RPMI7951 (cell line): ENCODE data around the gene INPP5B. TPM values are rescaled to one million over a fixed set of nuclear protein-coding genes. Genes with fewer than 3 reads are reported as not detected.
"Not testable (repeated sequence)": the region's sequence is repeated elsewhere in the genome, so short reads cannot be mapped to it uniquely, and the experiment has no call there.

Source experiments
- DNase-seq: peaks from one replicate; pipeline ENCODE4 v3.0.0-alpha.2; 2012; ENCODE audit warnings: low read depth
- total RNA-seq: library from RNA; depleted of rRNA; stranded (reverse); fragments of >200 nt; shearing (Covaris generic); gene quantifications from 2 replicates; pipeline ENCODE4 v1.2.3, GENCODE V29; 2014

INPP5B gene
- total RNA-seq, 1 experiment from 2014 or later, result 14.1 TPM

DNA sequence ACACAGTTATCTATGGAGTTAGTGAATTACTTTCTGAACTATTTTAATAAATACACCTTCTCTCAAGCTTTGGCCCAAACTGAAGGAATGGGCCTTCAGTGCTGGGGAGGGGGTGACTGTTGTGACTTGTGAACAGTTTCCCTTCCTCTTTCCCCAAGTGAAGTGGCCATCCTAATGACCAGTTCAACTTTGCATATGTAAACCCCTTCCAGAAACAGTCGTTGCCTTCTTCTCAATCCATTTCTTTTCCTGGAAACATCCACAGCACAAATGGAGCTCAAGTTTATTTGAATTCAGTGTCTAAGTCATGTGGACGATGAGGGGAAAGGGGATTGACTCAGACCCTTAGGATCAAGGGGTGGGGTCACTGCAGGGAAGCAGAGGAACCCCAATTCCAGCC is 1.3 kb upstream of the INPP5B start:
- DNase-seq, result no peak

DNA sequence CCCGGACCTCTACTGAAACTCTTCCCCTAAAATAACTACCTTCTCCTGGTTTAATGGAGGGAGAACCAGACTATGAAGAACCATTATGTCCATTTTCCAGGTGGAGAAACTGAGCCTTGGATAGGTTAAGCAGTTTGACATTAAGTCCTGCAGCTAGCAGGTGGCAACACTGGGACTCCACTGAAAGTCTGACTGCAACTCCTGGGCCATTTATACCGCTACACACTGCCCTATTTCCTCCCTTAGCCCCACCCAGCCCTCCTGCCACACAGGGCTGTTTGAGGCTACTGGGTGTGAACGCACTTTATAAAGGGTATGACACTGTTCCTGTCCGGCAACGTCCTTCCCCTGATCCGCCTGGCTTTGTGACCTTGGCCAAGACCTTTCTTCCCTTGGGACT is 511 bp upstream of the INPP5B start:
- DNase-seq, result no peak

DNA sequence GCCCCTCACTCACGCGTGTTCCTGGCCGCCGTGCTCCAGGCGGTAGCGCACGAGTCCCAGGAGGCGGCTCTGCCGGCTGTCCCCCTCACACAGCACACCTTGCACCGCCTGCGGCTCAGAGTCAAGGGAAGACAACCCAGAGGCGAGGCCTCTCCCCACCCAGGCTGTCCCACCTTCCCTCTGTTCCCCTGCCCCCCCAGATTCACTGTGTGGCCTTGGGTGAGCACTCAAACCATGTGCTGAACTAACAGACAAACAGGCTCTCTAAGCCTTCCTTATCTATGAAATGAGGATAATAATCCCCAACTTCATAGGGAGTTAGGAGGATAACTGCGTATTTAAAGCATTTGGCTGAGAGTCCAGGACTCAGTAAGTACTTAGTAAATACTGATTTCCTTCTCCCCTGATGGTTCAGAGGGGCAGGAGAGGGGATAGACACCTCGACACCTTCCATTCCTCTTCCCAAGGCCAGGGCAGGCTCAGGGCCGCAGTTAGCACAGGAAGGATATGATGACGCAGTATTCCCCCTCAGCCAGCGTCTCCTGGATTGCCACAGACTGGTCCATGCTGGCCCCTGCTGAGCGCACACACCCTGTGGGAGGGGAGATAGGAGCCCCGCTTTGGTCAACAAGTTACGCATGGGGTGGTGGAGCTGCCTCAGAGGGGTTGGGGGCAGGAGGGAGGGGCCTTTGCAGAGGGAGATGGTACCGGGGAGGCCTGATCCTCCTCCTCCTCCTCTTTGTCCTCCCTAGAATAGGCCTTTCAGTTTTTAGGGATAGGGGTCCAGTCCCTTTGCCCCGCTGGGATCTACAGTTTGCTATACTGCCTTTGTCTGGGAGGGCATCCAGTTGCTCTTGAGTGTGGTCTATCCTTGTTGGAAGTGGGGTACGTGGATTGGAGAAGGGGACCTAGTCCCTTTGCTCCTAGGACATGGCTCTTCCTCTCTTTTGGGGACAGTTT is 830 bp downstream of the INPP5B start:
- DNase-seq, result peak; percentile 60

DNA sequence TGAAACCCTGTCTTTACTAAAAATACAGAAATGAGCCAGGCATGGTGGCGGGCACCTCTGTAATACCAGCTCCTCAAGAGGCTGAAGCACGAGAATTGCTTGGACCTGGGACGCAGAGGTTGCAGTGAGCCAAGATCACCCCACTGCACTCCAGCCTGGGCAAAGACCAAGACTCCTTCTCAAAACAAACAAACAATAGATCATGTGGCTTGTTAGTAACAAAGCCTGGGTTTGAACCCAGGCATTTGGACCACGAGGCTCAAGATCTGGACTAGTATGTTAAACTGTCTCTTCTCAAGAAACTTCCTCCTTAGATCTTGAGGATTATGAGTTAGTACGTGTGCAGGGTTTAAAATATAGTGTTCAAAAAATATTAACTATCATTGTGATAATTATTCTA is 1.6 kb downstream of the INPP5B start:
- DNase-seq, result no peak

DNA sequence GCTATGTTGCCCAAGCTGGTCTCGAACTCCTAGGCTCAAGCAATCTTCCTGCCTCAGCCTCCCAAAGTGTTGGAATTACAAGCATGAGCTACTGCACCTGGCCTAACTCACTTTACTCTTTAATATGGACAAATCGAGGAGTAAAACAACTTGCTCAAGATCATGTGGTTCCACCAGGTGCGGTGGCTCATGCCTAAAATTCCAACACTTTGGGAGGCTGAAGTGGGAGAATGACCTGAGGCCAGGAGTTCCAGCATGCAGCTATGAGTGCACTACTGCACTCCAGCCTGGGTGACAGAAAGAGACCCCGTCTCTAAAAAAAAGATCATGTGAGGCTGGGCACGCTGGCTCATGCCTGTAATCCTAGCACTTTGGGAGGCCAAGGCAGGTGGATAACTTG is 2.0 kb downstream of the INPP5B start:
- no peak for DNase-seq

DNA sequence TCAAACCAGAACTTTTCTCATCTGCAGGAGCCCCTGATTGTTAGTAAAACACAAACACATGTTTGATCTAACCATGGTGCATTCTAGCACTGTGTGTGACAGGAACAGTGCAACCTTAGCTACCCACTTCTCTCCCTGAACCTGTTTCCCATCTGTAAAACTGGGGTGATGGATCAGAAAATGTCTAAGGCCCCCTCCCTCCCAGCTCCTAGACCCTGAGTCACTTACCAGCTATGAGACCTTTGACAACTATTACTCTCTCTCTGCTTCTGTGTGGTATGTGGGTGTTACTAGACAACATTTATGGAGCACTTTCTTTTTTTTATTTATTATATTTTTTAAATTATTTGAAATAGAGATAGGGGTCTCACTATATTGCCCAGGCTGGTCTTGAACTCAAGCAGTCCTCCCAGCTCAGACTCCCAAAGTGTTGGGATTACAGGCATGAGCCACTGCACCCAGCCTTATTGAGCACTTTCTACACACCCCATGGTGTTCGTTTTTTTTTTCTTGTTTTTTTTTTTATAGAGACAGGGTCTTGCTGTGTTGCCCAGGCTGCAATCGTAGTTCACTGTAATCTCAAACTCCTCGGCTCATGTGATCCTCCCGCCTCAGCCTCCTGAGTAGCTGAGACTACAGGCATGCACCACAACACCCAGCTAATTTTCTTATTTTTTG is 2.6 kb downstream of the INPP5B start:
- DNase-seq, result no peak

DNA sequence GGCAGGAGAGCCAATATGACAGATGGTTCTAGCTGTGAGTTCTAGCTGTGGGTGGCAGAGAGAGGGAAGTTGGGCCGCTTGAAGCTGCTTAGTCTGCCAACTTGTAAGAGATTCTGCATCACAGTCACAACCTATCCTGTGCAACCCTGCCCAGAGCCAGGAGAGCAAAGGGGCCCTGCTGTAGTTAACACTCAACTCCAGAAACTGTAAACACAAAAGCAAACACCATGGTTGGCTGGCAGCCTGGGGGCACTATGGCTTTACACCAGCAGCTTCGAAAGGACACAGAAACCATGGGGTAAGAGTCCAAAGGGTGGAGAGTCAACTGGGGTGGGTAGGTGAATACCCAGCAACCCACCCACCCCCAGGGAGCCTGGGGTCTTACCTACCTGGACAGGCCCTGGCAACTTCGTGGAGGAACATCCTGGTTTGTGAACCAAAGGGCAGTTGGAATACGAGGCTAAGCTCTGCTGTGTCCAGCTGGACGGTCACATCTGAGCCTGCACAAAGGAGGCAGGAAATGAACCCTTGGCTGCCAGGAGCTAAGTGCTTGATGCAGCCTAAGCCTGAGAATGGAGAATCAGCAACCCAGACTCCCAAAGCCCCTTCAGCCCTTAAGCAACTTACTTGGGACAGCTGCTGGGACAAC is 6.4 kb downstream of the INPP5B start:
- DNase-seq, result no peak

DNA sequence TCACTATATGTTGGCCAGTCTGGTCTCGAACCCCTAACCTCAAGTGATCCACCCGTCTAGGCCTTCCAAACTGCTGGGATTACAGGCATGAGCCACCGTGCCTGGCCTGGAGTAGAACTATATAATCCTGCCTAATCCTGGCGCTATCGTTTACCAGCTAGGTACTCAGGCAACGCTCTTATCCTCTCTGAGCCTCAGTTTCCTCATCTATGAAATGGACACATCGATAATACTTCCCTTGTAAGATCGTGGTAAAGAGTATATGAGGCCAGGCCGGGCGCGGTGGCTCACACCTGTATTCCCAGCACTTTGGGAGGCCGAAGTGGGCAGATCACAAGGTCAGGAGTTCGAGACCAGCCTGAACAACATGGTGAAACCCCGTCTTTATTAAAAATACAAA is 10.1 kb downstream of the INPP5B start:
- not testable (repeated sequence) for DNase-seq

DNA sequence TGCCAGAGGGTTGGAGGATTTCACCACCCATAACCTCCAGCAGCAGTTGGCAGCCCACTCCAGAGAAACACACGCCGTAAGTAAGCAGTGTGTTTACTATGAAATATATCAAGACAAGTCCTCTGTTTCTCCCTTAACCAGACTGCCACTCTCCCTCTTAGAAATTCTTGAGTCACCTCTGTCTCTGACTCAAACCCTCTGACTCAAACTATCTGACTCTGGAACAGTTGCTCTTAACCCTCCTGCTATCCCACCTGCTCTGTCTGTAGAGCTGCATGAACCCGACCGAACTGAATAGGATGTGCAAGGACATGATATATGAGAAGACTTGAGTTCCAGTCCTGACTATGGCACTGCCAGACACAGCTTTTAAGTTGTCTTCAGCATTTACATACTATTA is 14.1 kb downstream of the INPP5B start:
- DNase-seq, result peak; percentile 42

DNA sequence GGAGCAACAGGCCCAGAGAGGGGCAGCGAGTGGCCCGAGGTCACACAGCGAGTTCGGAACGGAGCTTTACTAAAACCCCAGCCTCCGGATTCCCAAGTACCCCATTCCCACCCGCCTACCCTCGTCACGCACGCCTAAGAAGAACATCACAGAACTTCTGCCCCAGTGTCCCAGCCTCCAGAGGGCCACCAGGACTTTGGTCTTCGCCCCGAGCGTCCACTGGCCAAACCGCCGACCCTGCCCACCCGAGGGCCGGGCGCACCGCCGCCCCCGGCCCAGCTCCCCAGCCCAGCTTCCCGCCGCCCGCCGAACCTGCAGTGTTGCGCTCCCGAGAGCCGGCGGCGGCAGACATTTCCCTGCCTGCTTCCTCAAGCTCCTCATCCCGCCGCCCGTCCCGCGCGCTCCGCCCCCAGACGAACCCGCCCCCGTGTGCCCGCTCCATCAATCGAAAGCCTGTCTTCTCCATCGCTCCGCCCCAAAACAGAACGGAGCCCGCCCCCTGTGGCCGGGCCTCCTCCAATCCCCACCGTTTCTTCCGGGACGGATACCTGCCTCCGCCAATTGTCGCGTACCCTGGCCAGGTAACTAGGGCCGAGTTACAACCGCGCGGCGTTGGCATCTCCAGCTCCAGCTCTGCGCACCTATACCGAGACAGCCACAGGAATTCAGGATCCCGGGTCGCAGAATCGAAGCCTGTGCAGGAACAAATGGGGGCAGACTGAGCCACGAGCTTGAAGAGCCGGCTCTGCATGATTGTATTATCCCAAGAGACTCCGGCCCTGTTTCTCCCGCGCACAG is 15.3 kb downstream of the INPP5B start:
- DNase-seq, result peak; percentile 92

DNA sequence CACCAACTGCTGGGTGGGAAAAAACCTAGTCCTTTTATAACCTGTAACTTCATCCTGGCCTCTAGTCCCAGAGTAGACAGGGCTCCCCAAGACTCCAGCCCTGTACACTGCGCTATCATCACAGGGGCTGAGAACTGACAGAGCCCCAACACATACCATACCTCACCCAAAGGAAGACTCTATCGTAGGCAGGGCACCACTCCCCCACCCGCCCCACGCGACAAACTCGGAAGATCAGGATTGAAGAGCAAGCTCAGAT is 15.8 kb downstream of the INPP5B start:
- DNase-seq, result no peak

DNA sequence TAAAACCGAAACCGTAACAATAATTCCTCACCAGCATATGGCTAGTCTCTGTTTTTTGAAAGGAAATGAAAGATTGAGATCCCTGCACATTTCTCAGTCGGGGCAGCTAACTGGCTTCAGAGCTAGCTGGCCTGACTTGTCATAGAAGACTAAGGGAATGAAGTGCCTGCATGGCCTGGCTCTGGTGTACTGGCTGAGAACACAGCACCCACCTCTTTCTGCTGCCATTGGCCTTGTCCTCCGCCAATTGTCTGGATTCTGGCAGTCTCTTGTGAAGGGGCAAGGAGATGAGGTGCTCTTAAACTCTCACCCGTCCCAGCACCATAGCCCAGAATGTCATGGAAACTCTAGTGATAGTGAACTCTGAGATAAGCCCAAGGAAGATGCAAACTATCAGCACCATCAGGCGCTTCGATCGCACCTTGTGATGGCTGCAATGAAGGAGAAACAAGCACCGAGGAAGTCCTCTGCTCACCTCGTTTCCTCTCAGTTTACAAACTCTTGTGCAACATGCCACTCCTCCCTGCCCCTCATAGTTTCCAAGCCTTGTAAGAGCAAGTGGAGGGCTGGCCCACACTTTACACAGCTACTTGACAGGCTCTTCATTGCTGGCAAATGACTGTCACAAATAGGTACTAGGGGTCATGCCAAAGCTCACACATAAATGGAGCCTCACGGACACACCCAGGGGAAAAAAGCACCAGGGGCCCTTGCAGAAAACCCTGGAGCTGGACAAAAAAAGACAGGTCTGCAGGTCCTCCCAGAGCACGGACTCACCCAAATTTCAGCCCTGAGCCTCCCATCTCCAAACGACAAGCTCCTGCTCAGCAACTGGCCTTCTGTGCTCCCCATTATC is 16.4 kb downstream of the INPP5B start:
- DNase-seq, result no peak

DNA sequence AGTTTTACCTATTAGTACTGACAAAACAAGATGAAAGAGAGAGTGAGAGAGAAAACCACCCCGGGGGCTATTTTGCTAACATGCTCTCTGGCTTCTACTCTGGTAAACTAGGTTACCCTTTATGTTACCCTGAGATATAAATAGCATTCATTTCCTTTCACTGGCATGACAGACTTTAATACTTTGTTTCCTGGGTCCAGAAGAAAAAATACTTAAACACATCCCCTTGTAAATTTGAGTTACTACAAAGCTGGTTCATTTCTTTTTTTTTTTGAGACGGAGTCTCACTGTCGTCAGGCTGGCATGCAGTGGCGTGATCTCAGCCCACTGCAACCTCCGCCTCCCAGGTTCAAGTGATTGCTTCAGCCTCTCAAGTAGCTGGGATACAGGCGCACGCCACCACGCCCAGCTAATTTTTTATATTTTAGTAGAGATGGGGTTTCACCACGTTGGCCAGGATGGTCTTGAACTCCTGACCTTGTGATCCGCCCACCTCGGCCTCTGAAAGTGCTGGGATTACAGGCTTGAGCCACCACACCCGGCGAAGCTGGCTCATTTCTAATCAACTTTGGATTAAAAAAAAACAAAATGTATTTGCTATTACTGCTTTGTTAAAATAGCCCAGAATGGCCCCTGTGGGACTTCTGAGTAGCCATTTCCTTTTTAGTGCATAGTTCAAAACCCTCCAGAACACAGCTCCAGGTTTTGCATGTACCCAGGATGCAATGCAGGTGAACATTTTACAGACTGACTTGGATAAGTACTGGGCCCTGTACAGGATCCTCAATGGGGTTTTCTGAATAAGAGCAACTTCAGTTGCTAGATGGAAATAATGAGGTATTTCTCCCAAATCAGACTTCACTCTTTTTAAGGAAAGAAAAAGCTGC is 20.6 kb downstream of the INPP5B start:
- DNase-seq, result peak; percentile 28

DNA sequence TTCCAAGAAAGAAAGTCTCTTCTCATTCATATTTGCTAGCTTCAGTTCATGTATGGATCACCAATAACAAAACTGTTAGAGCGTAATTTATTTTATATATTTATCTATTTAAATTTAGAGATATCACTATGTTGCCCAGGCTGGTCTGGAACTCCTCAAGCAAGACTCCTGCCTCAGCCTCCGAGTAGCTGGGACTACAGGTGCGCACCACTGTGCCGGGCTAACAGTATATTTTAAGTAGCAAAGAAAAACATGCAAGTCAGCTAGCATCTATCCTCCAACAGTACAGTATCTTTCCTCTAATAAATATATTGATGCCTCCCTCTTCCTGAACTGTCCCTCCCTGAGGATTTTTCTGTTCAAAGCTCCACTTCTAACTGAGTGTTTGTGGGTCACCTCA is 21.5 kb downstream of the INPP5B start:
- no peak for DNase-seq

DNA sequence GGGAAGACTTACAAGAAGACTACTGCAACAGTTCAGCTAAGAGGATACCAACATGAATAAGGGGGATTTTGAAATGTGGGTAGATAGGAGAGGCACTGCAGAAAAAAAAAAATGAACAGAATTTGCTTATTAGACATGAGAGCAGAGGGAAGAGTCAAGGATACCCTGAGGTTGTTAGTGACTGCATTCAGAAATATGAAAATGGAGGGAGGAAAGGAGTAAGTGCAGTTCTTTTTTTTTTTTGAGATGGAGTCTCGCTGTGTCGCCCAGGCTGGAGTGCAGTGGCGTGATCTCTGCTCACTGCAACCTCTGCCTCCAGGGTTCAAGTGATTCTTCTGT is 23.3 kb downstream of the INPP5B start:
- no peak for DNase-seq

DNA sequence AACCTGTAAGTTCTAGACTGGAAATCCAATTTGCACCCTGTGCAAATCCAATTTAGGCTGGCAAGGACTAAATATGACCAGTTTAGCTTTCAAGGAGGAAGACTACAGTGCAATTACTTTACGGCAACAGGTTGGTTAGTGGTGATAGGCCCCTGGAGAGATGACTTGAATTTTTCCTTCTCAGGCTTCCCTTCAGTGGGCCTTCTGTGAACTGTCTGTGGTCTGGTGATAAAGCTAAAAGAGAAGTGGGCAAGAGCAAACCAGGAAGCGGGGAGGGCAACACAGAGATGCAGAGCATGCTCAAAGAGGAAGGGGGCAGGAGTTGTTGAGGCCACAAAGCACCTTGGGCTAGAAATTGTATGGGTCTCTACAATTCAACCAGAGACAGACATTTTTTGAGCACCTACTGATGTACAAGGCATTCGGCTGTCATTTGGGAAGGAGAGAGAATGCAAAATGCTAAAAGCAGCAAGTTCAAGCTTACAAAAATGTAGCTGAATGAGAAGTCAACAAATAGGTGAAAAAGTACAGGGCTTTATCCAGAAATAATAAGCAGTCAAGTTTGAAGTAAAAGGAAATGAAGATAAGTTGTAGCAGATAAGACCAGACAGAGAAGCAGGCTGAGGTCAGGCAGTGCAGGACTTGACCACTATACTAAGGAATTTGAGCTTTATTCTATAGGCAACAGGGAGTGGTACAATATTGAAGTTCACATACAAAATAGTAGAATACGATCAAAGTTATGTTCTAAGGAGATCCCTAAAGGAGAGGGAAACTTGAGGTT is 23.9 kb downstream of the INPP5B start:
- no peak for DNase-seq

DNA sequence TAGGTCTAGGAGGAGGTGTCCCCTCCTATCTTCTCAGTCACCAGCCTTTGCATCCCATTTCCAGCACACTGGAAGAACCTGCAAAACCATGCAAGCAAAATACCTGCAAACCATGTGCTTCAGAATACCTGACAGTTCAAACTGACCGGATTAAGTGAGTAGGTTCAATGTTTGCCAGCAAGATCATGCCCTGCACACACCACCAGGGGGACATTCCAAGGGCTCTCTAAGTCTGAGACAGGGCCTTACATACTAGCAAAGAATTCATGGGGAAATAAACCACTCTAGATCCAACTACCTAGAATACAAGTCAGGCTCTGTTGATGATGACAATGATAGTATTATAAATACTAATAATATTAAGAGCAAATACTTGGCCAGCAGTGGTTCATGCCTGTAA is 27.6 kb downstream of the INPP5B start:
- peak; percentile 29 for DNase-seq

DNA sequence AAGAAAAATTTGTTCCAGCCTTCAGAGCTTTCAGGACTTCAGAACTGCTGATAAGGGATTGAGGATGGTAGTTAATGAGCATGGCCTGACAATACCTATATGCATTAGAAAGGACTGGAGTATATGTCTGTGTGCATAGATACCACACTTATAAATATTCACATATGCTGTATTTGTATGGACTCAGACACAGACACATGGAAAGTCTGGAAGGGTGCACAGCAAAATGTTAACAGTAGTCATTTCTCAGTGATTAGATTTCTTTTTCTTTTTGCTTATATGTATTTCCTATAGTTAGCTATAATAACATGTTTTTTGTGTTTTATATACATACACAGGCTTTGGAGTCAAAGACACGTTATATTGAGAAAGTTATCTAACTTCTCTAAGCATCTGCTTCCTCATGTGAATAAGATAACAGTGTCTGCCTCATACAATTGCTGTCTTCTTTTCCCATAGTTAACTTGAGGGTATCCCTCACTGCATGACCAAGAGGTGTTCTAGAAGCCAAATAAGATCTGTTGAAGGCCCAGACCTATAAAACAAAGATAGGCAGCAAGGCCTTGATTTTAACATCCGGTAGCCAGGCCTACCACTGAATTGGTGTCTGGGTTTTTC is 31.3 kb downstream of the INPP5B start:
- DNase-seq, result no peak
